ENCODE measurements around the gene CNR2.
"Not testable (repeated sequence)": the region's sequence is repeated elsewhere in the genome, so short reads cannot be mapped to it uniquely, and the experiment has no call there.

Gene CNR2

DNA sequence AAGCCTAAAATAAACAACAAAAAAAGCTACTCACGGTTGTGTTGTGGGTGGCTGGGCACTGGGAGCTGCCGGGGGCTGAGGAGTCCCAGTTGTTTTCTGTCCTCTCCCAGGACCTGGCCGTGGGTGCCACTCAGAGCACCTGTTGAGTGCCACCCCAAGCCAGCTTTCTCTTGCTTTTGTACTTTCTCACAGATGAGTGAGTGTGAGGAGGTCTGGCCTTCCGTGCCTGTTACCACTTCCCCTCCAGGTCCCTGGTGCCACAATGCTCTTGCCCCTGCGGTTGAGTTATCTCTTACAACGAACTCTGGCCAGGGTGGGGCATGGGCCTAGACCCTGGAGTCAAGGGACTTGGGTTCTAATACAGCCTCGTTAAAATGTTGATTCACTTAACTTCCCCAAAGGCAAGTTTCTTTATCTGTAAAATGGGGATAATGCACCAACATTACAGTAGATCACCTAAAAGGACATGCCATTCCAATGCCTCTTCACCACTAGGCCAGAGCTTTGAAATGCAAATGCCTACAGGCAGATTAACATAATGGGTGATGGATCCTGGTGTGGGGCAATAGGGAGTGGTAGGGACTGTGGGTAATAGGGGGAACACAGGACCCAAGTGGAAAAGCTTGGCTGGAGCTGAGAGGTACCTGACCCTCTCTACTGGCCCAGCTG is at the start of gene CNR2:
Gene CNR2, minus strand, starts transcription at position 151 of the 669 bp plus-strand sequence. CDS start 37,745 bp downstream, outside the sequence.
- no peak for DNase-seq (ENCODE audit: low read depth)

DNA sequence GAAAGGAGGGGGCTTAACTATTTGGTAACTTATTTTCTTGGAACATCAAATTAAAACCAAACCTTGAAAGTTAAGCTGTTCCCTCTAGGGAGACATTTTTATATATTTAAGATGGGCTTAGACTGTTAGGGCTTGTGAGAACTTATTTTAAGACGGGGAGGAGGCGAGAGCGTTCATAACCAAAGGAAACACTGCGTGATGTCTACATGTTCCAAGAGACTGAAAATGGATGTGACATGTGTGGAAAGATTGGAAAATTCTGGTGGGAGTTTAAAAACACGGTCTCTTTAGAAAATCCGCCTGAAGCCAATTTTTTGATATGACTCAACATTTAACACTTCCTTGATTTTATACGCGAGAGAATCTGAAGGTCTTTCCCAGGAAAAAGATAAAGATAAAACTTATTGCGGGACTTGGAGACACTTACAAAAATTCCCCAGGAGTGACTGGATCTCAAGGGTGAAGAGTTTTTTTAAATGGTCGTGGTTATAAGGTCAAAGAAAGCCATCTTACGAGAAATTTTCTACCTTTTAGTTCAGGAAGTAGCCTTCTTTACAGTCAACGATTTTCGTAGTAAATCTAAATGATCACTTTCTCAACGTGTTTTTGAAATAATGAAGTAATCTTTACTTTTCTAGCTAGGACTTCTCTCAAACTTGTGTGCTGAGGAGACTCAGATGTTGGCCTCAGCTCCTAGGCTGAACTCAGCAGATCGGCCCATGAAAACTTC is 47.3 kb upstream of the CNR2 start:
- no peak for DNase-seq (ENCODE audit: low read depth)

DNA sequence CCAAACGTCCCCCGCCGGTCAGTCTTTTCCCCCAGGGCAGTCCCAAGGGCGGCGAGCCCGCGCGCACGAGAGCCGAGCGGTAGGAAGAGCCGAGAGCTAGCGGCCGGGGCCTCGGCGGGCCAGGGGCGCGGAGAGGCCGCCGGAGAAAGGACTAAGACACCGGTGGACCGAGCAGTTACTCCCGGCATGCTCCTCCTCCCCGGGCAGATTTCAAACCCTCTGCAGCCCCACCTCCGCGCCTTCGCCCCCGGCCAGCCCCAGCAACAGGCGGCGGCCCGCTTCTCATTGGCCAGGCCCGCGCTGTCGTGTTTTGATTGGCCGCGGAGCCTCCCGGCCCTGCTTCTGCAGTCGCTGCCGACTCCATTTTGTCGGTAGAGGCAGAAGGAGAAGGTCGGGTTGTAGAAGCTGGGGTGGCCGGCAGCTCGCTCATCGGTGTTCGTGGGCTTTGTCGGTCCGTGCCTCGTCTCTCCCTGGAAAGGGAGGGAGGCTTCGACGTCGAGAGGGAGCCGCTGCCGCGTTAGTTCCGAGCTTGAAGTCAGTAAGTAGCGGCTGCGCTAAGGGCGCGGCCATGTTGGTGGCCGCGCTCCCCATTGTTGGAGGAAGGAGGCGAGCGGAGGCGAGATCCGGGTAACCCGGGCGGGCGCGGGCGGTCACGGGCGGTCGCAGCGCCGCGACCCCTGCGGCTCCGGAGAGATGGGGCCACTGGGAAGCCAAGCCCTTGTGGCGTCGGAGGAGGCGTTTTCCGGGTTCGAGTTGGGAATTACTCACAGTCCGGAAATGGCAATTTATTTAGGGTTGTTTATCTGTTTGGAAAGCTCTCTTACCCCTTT is 46.5 kb upstream of the CNR2 start, which contains the start of gene PNRC2:
Gene PNRC2, plus strand, starts transcription at position 368 of the 830 bp plus-strand sequence. CDS start 1,630 bp downstream, outside the sequence.
- peak; percentile 95 for DNase-seq (ENCODE audit: low read depth)

DNA sequence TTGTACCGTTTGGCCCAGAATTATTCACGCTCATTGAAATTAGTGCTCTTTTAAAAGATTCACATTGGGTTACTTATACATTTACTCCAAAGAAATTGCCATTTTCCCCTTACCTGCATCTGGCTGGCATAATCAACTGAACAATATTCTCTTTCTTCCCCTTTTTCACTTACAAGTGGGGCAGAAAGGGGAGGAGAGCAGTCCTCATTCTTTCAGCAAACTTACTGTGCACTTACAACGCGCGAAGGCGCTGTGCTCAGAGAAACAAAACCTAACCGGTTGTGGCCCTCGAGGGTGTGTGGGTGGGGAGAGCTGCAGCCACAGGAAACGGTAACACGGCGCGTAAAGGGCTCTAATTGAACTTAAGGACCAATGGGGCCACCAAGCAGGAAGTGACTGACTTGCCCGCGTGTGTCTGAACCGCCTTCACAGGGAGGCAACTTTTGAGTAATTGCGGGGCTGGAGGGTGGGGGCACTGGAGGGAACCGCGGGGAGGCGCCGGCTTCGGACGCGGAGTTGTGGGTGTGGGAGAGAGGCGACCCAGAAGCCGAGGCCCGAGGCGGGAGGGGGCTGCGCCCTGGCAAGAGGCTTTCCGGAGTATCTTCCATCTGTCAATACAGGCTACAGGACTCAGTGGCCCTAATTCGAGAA is 45.8 kb upstream of the CNR2 start:
- peak; percentile 85 for DNase-seq (ENCODE audit: low read depth)

DNA sequence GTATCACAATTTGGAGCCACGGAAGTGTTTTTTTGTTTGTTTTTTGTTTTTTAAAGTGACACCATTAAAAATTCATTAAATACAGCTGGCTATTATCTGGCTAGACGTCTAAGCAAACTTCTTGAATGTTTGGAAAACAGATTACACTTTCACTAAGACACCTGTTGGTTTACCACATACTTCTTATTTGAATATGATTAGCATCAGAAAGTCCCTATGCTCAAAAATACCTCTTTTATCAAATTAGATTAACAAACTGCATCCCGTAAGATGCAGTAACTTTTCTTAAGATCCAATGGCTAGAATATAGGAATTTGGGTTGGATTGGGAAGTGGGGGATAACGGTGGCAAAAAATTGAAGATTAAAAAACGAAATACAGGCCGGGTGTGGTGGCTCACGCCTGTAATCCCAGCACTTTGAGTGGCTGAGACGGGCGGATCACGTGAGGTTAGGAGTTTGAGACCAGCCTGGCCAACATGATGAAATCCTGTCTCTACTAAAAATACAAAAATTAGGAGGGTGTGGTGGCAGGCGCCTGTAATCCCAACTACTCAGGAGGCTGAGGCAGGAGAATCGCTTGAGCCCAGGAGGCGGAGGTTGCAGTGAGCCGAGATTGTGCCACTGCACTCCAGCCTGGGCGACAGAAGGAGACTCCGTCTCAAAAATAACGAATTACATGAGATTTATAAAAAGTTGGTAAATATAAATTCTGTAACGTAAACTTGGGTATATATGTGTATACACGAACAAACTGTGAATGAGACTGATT is 45.1 kb upstream of the CNR2 start:
- DNase-seq (ENCODE audit: low read depth): not testable (repeated sequence)

DNA sequence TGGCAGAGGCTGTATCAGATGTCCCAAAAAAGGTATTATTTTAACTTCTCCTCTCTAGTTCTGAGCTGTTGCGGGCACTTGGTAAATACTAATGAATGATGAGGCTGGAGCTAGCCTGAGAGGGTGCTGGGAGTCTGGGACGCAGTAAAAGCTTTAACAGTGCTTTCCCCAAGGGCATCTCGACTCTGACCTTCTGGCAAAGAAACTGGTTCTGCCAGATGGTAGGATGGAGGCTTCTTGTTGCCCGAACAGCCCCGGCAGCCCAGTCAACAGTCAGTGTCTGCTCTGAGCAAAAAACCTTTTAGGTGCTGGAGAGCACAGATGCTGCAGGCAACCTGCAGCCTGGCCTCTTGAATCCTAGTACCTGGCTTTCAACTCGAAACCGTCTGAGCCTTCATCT is 43.9 kb upstream of the CNR2 start:
- no peak for DNase-seq (ENCODE audit: low read depth)

DNA sequence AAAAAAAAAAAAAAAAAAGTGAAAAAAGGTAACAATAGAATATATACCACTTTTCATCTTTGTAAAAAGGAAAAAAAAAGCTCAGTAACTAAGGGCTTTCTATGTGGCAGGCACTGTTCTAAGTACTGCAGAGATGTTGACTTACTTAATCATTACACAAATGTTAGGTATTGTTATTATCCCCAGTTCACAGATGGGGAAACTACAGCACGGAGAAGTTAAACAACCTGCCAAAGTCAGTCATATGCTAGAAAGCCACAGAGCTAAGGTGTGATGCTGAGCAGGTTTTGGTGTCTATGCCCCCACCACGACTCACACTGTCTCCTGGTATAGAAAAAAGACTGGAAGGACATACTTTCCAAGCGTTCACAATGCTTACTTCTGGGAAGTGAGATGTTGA is 39.9 kb upstream of the CNR2 start:
- DNase-seq (ENCODE audit: low read depth): no peak

DNA sequence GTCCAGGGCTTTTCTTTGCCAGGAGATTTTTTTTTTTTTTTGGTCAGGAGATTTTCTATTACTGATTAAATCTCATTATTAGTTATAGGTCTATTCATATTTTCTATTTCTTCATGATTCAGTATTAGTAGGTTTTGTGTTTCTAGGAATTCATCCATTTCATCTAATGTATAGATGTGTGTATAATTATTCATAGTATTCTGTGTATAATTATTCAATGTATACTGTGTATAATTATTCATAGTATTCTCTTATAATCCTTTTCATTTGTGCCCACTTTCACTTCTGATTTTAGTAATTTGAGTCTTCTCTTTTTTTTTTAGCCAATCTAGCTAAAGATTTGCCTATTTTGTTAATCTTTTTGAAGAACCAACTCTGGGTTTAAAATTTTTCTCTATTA is 34.2 kb upstream of the CNR2 start:
- no peak for DNase-seq (ENCODE audit: low read depth)

DNA sequence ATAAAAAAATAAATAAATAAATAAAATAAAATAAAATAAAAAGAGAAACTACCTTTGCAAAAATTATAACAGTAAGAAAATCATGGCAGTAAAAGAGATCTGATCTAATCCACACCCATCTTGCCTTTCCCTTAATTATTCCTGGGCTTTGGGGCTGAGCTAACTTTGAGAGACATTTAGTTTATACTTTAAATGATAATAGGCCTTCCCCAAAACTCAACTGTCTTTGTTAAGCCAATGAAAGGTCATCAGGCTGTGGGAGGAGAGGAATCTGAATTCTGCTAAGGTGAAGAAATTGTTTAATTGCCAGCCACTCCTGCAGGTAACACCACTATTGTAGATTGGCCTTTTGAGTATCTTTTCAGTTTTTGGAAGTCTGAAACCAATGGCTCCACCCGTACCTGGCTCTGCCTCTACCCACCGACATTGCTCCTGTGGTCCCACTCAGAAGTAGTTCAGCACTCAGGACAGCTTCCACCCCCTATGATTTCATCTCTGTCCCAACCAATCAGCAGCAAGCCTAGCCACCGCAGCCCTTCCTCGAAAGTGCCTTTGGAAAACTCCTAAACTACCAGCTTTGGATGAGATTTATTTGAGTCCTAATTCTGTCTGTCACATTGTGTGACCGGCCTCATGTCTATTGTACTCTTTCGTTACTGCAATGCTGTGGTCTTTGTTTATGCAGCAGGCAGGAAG is 23.5 kb upstream of the CNR2 start:
- DNase-seq (ENCODE audit: low read depth): no peak

DNA sequence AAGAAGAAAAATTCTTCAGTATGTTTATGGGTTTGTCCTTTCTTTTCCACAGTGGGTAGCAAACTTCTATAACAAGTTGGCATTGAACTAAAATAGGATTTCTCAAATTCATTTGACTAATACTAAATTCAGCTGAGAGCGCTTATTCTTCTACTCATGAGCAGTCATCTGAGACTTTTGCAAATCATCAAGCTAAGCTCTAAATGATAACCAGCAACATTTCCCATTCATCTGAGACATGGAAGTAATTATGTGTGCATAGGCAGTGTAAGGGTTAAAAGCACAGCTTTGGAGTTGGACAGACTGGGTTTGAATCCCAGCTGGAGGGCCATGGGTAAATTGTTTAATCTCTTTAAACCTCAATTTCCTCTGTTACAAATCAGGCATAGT is 18.3 kb upstream of the CNR2 start:
- DNase-seq (ENCODE audit: low read depth): no peak

DNA sequence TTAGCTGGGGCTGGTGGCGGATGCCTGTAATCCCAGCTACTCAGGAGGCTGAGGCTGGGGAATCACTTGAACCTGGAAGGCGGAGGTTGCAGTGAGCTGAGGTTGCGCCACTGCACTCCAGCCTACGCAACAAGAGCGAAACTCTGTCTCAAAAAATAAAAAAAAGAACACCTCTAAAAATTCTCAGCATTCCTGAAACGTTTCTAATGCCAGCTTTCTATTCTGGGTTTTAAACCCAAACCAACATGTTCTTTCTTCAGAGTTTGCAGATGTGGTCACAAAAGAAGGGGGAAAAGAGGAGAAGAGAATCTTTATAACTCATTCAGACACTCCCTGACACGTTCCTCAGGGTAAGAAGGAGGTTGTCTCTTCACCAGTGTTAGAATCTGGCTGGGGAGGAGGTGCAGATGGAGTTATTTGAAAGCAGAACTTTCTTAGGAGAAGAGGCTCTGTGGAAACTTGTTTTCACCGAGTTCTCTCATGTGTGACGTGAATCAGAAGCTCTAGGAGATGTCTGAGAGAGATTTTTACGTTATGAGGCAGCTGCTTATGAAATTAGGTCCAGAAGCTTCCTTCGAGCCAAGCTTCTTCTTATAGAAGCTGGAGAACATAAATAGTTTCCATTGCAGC is 17.8 kb upstream of the CNR2 start:
- DNase-seq (ENCODE audit: low read depth): no peak

DNA sequence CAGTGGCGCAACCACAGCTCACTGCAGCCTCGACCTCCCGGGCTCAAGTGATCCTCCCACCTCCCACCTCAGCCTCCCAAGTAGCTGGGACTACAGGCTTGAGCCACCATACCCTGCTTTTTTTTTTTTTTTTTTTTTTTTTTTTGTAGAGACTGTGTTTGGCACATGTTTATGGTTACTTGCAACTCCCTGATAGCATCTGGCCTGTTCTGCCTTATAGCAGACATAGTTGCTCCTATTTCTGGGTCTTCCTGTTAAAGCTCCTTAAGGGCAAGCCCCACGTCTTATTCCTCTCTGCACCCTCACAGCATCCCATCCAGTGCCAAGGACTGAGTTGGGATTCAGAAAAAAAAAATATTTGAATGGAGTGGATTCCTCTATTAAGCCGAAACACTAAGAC is 17.1 kb upstream of the CNR2 start:
- DNase-seq (ENCODE audit: low read depth): no peak

DNA sequence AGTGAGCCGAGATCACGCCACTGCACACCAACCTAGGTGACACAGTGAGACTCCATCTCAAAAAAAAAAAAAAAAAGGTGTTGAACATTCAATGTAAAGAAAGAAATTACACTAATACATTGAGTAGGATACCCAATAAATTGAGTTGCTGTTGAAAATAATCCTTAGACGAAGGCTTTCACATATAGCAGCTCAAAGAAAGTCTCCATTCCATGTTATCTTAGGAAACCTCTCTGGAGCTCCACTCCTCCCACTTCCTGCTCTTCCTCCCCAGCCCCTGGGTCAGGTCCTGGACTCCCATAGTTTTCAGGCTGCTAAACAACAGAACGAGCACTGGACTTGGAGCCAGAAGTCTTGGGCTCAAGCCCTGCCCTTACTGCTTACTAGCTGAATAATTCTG is 15.6 kb upstream of the CNR2 start:
- no peak for DNase-seq (ENCODE audit: low read depth)

DNA sequence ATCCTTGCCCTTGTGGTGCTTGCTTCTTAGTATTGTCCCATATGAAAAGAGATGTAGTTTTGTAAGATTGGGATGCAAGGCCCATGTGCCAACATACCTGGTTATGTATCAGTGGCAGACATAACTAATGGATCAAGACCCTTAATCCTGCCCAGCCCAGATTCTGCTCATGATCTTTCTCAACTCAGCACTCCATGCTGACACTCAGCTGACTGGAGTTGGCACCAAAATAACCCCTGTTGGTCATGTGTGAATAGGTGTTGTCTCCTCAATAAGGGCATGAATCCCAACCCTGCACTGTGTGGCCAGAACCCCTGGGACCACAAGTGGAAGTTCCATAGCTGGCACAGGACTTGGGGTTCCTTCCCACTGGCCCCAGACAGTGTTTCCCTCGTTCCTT is 13.9 kb upstream of the CNR2 start:
- no peak for DNase-seq (ENCODE audit: low read depth)

DNA sequence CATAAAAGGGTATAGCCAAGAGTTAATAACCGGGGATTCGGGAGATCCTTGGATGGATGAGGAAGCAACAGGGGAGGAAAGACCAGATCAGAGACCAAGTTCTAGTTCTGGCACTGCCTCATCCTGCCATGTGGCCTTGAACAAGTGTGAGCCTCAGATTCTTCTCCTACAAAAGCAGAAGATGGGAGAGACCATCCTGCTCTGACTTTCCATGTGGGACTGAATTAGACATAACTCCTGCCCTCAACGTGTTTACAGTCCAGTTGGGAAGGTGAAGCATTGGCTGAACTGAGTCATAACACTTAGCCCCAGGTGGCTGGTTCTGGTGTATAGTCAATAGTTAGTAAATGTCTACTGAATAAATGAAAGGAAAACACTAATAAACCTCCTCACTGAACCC is 12.1 kb upstream of the CNR2 start:
- no peak for DNase-seq (ENCODE audit: low read depth)

DNA sequence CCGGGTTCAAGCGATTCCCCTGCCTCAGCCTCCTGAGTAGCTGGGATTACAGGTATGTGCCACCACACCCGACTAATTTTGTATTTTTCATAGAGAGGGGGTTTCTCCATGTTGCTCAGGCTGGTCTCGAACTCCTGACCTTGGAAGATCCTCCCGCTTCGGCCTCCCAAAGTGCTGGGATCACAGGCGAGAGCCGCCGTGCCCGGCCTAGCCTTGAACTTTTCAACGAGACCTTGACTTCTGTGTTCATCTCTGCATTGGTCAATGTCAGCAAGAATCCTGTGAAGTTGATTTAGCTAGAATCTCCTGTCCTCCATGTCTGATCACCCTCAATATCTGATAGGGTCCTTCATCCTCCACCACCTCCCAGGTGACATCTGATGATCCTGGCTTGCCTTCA is 11.4 kb upstream of the CNR2 start:
- DNase-seq (ENCODE audit: low read depth): no peak

DNA sequence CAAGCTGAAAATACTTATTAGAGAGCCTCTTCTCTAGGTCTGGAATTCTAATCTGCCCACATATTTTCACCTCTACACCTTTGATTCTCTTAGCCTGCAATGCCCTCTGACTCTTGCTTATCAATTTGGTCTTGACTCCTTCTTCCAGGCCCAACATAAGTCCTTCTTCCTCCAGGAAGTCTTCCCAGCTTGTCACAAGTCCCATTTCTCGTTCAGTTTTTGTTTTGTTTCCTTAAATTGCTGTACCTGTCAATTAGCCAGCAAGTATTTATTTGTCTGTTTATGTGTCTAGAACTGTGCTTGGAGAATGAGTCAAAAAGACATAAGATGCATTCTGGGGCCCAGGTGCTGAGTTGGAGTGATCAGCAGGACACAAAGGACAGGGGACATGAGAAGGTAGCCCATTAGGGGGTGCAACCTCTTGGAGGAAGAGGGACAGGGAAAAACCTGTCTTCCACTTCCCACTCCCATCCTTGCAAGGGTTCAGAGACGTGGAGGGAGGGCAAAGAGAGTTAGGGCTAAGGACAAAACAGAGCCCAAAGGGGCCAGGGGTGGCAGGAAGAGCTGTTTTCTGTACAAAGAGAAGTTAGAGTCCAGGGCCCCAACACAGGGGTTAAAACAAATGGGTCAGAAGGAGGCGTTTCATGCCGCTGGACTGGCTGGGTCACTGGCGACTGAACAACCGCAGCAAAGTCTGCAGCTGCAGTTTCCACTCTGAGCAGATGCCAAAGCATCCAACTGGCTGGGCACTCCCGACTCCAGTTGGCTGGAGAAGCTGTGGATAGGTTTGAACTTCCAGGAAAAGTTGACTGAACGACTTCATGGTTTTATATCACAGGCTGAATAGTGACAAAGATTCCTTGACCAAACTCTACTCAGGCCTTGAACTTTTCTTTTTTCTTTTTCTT is 10.7 kb upstream of the CNR2 start:
- DNase-seq (ENCODE audit: low read depth): no peak

DNA sequence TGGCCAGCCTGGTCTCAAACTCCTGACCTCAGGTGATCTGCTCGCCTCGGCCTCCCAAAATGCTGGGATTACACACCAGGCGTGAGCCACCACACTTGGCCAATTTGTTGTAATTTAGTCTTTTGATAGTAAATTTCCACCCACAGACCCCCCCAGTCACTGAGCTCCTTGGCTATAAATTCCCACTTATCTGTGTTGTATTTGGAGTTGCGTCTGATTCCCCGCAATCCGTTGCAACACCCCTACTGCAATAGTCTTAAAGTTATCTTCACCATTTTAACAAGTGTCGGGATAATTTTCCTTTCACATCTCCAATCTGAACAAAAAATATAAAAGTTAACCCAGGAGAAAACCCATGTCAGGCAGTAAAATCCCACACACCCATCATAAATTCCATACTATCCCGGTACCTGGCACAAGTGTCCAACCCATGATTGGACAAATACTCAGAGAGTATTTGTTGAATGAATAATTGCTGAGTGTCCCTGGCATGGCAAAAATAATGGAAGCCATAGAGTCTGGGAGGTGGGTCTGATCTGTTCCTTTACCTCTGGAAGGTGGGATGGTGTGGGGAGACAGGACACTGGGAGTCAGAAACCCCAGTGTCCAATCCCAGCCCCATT is 9.3 kb upstream of the CNR2 start:
- DNase-seq (ENCODE audit: low read depth): no peak
